ENCODE data around the gene EML6. TPM values are rescaled to one million over a fixed set of nuclear protein-coding genes. Genes with fewer than 3 reads are reported as not detected.
"Not testable (repeated sequence)": the region's sequence is repeated elsewhere in the genome, so short reads cannot be mapped to it uniquely, and the experiment has no call there.

EML6 gene
- total RNA-seq, 2 donors from 2014 or later = 1.0 to 1.1 TPM

DNA sequence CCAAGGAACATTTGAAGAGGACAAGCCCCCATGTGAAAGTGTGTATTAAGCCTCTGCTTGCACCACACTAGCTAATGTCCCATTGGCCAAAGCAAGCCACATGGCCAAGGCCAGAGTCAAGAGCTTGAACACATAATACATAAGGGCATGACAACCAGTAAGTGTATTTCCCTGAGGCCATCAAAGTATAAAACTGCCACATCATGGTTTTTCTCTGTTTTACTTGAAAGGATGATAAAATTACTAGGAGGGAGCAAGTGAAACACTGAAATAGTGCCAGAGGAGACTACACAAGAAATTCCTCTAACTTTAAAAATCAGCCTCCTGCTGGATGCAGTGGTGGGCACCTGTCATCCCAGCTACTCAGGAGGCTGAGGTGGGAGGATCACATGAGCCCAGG lies 30.9 kb upstream of the EML6 start:
- Mint-ChIP-seq H3K4me3 (no peak overlapping the region), H3K4me1 (ENCODE audit: low read depth in 2 of 2) (peaks cover 1 to 9% of the 10 kb centered on the region in 2 donors), H3K27ac (no peak overlapping the region), H3K9me3 (no peaks in the 10 kb centered on the region), H3K36me3 (no peaks in the 10 kb centered on the region), H3K27me3 (peaks cover 29 to 32% of the 10 kb centered on the region in 2 donors)
- ATAC-seq (no peak), DNase-seq (ENCODE audit: low spot score) (no peak)

DNA sequence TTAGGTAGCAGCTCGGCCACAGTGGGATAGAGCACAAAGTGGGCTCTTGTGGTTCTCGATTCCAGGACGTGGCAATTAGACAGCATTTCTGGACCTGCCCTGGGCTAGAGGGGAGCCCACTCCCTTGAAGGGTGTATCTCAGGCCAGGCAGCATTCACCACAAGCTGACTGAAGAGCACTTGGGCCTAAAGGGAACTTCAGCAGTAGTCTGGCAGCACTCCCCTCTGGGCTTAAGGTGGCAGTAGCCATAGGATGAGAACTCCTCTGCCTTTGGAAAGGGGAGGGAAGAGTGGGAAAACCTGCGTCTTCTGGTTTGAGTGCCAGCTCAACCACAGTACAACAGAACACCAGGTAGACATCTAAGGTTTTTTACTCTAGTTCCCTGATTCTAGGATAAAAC lies 28.1 kb upstream of the EML6 start:
- Mint-ChIP-seq H3K36me3 (no peaks in the 10 kb centered on the region), H3K9me3 (no peaks in the 10 kb centered on the region), H3K27ac (no peak overlapping the region), H3K4me1 (ENCODE audit: low read depth in 2 of 2) (no peaks in the 10 kb centered on the region), H3K27me3 (peaks cover 18 to 21% of the 10 kb centered on the region in 2 donors), H3K4me3 (no peak overlapping the region)
- DNase-seq (ENCODE audit: low spot score) (no peak), ATAC-seq (no peak)

DNA sequence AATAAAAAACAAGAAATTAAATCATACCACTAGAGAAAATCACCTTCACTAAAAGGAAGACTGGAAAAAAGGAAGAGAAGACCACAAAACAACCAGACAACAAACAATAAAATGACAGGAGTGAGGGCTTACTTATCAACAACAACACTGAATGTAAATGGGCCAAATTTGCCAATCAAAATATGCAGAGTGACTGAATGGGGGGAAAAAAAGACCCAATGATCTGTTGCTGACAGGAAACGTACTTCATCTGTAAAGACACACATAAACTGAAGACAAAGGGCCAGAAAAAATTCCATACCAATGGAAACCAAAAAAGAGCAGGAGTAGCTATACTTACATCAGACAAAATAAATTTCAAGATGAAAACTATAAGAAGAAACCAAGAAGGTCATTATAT lies 25.5 kb upstream of the EML6 start:
- H3K27ac Mint-ChIP-seq = no peak overlapping the region
- H3K27me3 Mint-ChIP-seq = peaks cover 25 to 38% of the 10 kb centered on the region in 2 donors
- H3K36me3 Mint-ChIP-seq = no peaks in the 10 kb centered on the region
- H3K4me1 Mint-ChIP-seq (ENCODE audit: low read depth in 2 of 2) = no peaks in the 10 kb centered on the region
- DNase-seq (ENCODE audit: low spot score) (no peak), ATAC-seq (no peak)
- H3K4me3 Mint-ChIP-seq = no peak overlapping the region
- no peaks in the 10 kb centered on the region for H3K9me3 Mint-ChIP-seq

DNA sequence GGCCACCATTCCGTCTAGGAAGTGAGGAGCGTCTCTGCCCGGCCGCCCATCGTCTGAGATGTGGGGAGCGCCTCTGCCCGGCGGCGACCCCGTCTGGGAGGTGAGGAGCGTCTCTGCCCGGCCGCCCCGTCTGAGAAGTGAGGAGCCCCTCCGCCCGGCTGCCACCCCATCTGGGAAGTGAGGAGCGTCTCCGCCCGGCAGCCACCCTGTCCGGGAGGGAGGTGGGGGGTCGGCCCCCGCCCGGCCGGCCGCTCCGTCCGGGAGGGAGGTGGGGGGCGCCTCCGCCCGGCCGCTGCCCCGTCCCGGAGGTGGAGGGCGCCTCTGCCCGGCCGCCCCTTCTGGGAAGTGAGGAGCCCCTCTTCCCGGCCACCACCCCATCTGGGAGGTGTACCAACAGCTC lies 24.5 kb upstream of the EML6 start:
- H3K4me1 Mint-ChIP-seq (ENCODE audit: low read depth in 2 of 2); H3K36me3 Mint-ChIP-seq; H3K27ac Mint-ChIP-seq; H3K4me3 Mint-ChIP-seq; ATAC-seq; H3K9me3 Mint-ChIP-seq; DNase-seq (ENCODE audit: low spot score): not testable (repeated sequence)
- peaks cover 29 to 38% of the 10 kb centered on the region in 2 donors for H3K27me3 Mint-ChIP-seq

DNA sequence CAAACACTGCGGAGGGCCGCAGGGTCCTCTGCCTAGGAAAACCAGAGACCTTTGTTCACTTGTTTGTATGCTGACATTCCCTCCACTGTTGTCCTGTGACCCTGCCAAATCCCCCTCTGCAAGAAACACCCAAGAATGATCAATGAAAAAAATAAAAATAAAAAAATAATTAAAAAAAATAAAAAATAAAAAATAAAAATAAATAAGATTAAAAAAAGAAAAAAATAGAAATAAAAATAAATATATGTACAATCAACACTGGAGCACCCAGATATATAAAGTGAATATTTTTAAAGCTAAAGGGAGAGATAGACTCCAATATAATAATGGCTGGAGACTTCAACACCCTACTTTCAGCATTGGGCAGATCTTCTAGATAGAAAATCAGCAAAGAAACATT lies 23.8 kb upstream of the EML6 start:
- Mint-ChIP-seq H3K4me1 (ENCODE audit: low read depth in 2 of 2) (no peaks in the 10 kb centered on the region), H3K36me3 (no peaks in the 10 kb centered on the region), H3K4me3 (no peak overlapping the region), H3K9me3 (no peaks in the 10 kb centered on the region), H3K27me3 (peaks cover 29 to 38% of the 10 kb centered on the region in 2 donors), H3K27ac (no peak overlapping the region)
- ATAC-seq (no peak), DNase-seq (ENCODE audit: low spot score) (no peak)

DNA sequence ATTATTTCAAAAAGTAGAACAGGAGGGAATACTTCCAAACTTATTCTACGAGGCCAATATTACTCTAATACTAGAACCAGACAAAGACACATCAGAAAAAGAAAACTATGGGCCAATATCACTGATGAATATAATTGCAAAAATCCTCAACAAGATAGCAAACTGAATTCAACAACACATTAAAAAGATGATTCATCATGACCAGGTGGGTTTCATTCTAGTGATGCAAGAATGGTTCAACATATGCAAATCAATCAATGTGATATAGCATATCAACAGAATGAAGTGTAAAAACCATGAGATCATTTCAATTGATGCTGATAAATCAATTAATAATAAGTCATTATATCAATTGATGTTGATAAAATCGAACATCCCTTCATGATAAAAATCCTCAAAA lies 22.4 kb upstream of the EML6 start:
- ATAC-seq (no peak), DNase-seq (ENCODE audit: low spot score) (no peak)
- Mint-ChIP-seq H3K9me3 (no peaks in the 10 kb centered on the region), H3K4me3 (no peak overlapping the region), H3K27me3 (peaks cover 29 to 38% of the 10 kb centered on the region in 2 donors), H3K36me3 (no peaks in the 10 kb centered on the region), H3K4me1 (ENCODE audit: low read depth in 2 of 2) (no peaks in the 10 kb centered on the region), H3K27ac (no peak overlapping the region)

DNA sequence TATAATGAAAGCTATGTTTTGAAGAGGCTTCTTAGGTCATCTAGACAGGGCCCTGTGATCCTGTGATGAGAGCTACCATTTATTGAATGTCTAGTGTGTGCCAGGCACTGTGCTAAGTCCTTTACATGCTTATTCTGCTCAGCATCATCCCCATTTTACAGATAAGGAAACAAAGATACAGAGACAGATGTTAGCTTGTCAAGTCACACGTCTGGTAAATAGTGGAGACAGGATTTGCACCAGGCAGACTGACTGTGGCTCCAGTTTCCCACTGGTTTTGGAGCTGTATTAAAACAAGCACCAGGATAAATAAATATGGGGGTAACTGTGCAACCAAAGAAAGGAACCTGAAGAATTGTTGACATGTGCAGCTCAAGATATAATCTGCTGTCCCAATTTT lies 19.2 kb upstream of the EML6 start:
- Mint-ChIP-seq H3K9me3 (no peaks in the 10 kb centered on the region), H3K4me3 (no peak overlapping the region), H3K36me3 (no peaks in the 10 kb centered on the region), H3K27me3 (peaks cover 21 to 31% of the 10 kb centered on the region in 2 donors), H3K4me1 (ENCODE audit: low read depth in 2 of 2) (no peaks in the 10 kb centered on the region), H3K27ac (no peak overlapping the region)
- DNase-seq (ENCODE audit: low spot score) (no peak), ATAC-seq (no peak)

DNA sequence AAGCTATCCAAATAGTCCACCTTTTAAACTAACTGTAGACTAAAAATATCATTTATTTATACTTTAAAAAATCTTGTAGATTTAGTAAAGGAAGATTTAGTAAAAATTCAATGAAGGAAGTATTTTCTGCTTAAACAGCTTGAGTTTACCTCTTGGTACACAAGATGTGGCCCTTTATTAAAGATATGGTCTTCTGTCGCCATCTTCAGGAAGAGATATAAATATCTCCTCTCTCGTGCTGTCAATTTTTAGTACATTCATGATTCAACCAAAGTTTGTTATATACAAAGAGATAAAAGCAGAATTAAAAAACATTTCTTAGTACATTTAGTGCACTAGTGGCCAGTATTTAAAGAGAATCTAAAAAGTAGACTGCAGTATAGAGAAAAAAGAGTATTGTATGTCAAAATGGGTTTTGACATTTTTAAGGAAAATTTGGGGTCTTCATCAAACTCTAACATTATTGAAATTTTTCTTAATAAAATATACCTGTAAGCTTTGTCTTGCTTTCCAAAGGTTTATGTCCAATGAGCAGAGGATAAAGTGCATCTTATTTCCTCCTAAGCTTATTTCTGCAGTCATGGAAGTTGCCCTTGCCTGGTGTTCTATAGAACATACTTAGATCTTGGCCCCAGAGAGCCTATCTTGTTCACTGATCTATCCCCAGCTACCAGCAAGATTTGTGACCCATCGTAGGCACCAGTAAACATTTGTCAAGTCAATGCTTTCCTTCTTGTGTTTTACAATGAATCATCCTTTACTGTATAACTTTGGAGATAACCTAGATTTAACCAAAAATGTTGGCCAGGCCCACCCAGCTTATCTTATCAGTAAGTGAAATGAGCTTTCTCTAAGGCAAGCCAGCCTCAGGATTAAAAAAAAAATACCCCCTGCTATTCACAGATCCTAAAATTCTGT lies 18.5 kb upstream of the EML6 start:
- H3K36me3 Mint-ChIP-seq = no peaks in the 10 kb centered on the region
- H3K4me3 Mint-ChIP-seq = no peak overlapping the region
- no peak overlapping the region for H3K27ac Mint-ChIP-seq
- no peaks in the 10 kb centered on the region for H3K9me3 Mint-ChIP-seq
- ATAC-seq (no peak), DNase-seq (ENCODE audit: low spot score) (no peak)
- no peaks in the 10 kb centered on the region for H3K4me1 Mint-ChIP-seq (ENCODE audit: low read depth in 2 of 2)
- peaks cover 23 to 34% of the 10 kb centered on the region in 2 donors for H3K27me3 Mint-ChIP-seq

DNA sequence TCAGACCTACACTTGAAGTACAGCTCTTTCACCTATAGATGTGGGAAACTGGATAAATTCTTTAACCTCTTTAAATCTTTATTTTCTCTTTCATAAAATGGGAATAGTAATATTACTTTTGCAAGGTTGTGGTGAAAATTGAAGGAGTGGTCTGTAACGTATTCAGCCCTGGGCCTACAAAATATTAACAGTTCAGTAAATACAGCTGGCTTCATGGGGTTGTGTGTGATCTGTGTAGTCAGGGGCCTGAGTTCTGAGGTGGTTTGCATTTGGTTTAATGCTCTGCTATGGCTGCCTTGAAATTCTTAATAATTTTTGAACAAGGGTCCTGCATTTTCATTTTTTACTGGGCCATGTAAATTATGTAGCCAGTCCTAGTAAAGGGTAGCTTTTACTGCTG lies 16.8 kb upstream of the EML6 start:
- DNase-seq (ENCODE audit: low spot score) = no peak
- H3K27ac Mint-ChIP-seq = no peak overlapping the region
- H3K4me1 Mint-ChIP-seq (ENCODE audit: low read depth in 2 of 2) = peaks cover 0 to 2% of the 10 kb centered on the region in 2 donors
- no peaks in the 10 kb centered on the region for H3K36me3 Mint-ChIP-seq
- no peaks in the 10 kb centered on the region for H3K9me3 Mint-ChIP-seq
- H3K4me3 Mint-ChIP-seq = no peak overlapping the region
- H3K27me3 Mint-ChIP-seq = peaks cover 17 to 29% of the 10 kb centered on the region in 2 donors
- ATAC-seq = no peak

DNA sequence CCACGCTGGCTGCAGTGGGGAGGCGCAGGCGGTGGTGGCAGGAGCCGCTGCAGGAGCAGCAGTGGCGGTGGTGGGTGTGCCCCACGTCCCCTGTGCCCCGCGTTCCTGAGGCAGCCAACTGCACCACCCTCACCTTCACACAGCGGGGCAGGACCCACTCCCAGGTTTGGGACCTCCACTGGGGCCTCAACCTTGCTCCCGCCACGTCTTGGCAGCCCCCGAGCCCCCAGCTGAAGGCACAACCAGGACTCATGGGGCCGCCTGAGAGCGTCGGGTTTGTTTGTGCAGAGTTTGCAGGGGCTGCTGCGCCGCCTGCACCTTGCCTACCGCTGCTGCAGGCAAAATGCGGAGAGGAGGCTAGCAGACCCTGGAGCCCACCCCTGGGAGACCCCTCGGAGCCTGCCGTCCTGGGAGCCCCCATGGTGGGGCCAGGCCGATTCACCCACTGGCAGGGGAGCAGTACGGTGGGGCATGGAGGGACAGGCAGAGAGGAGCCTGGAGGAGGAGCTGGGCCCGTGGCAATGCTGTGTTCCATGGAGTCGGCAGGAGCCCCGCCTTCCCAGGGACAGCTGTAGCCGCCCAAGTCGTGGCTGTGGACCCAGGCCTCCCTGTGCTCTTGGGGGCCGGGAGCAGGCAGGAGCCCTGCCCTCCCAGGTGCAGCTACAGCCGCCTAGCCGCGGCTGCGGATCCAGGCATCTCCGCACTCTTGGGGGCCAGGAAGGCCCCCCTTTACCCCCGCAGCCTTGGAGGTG lies 14.7 kb upstream of the EML6 start:
- Mint-ChIP-seq H3K4me3 (no peak overlapping the region), H3K4me1 (ENCODE audit: low read depth in 2 of 2) (peaks cover 0 to 2% of the 10 kb centered on the region in 2 donors), H3K27me3 (peaks cover 11 to 31% of the 10 kb centered on the region in 2 donors), H3K9me3 (no peaks in the 10 kb centered on the region), H3K27ac (no peak overlapping the region), H3K36me3 (no peaks in the 10 kb centered on the region)
- ATAC-seq (peak; percentile 54 to 68), DNase-seq (ENCODE audit: low spot score) (no peak)

DNA sequence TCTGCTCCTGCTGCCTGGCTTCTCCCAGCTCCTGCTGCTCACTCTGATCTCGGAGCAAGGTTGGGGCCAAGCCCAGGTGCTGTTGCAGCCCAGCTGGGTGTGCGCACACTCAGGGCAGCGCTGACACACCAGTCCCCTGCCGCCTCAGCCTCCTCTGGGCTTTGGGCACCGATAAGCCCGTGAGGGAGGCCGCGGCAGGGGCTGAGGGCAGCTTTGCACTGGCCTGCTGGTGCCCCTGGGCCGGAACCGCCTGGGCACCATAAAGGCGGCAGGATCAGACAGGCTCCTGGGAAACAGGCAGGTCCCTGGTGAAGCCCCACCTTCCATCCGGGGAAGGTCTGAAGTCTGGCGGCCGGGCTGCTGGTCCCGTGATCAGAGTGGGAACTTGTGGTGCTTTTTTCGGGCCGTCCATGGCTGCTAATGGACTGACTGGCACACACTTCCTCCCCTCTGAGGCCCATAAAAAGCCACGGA lies 14.1 kb upstream of the EML6 start:
- Mint-ChIP-seq H3K27me3 (peaks cover 11 to 31% of the 10 kb centered on the region in 2 donors), H3K27ac (no peak overlapping the region), H3K36me3 (no peaks in the 10 kb centered on the region), H3K9me3 (no peaks in the 10 kb centered on the region), H3K4me3 (no peak overlapping the region), H3K4me1 (ENCODE audit: low read depth in 2 of 2) (peaks cover 0 to 2% of the 10 kb centered on the region in 2 donors)
- peak; percentile 52 to 54 for ATAC-seq
- no peak for DNase-seq (ENCODE audit: low spot score)

DNA sequence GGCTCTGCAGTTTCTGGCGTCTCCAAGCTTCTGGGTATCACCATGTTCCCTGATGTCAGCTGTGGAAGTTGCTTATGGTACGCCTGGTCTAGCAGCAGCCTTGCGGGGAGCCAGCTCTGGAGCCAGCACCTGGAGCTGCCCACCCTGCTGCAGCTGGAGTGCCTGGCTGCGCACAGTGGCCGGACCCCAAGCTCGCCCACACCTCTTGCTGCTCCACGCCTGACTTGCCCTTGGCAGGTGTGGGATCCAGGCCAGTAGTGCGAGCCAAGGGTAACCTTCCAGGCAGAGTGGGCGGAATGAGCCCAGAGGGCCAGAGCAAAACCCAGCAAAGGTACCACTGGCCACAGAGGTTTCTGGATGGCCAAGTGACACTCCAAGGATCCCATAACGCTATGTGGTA lies 13.2 kb upstream of the EML6 start:
- H3K27me3 Mint-ChIP-seq = peaks cover 11 to 31% of the 10 kb centered on the region in 2 donors

DNA sequence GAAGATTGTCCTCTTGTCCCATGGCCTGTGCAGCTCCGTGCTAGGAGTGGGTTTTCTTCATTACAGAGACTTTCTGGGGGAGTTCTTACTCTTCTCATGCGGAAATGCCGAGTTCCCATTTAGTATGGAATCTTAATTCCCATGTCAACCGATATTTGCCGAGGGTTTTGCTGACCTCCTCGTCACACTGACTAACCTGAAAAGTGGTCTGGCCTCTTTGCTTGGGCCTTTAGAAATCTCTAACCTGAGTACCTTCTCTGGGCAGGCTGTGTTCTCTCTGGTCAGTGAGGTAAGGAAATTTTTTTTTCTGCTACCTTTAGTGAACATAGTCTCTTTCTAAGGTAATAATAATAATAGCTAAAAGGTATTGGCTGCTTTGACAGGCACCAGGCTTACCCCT lies 10.9 kb upstream of the EML6 start:
- ATAC-seq = no peak
- Mint-ChIP-seq H3K9me3 (no peaks in the 10 kb centered on the region), H3K4me1 (ENCODE audit: low read depth in 2 of 2) (peaks cover 0 to 2% of the 10 kb centered on the region in 2 donors), H3K27ac (no peak overlapping the region), H3K27me3 (peaks cover 11 to 30% of the 10 kb centered on the region in 2 donors), H3K36me3 (no peaks in the 10 kb centered on the region), H3K4me3 (no peak overlapping the region)
- DNase-seq (ENCODE audit: low spot score) = no peak

More for the DNA sequence above, 13.2 kb upstream of the EML6 start:
- H3K27ac Mint-ChIP-seq = no peak overlapping the region
- H3K9me3 Mint-ChIP-seq = no peaks in the 10 kb centered on the region
- H3K4me3 Mint-ChIP-seq = no peak overlapping the region
- H3K36me3 Mint-ChIP-seq = no peaks in the 10 kb centered on the region
- no peak for DNase-seq (ENCODE audit: low spot score)
- peaks cover 0 to 2% of the 10 kb centered on the region in 2 donors for H3K4me1 Mint-ChIP-seq (ENCODE audit: low read depth in 2 of 2)
- no peak for ATAC-seq

DNA sequence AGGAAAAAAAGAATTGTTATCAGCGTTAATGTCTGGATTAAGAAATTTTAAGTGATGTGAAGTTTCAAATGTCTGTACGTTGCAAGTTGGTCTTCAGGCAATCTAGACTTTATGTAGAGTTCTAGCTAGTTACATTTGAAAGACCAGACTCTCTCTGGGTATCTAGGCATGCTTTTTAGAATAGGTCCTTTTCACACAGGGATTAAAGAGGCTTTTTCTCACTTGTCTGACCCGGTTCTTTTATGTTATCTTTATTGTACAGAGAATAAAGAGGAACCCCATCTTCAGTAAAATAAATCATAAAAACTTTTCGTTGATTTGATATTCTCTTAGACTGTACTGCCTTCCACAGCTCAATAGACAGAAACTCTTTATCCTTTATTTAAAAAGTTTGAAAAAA lies 8.5 kb upstream of the EML6 start:
- no peaks in the 10 kb centered on the region for H3K9me3 Mint-ChIP-seq
- DNase-seq (ENCODE audit: low spot score) (no peak), ATAC-seq (no peak)
- H3K36me3 Mint-ChIP-seq = no peaks in the 10 kb centered on the region
- peaks cover 0 to 2% of the 10 kb centered on the region in 2 donors for H3K4me1 Mint-ChIP-seq (ENCODE audit: low read depth in 2 of 2)
- no peak overlapping the region for H3K27ac Mint-ChIP-seq
- peaks cover 23 to 38% of the 10 kb centered on the region in 2 donors for H3K27me3 Mint-ChIP-seq
- no peak overlapping the region for H3K4me3 Mint-ChIP-seq

All from natural killer cell treated with Interleukin-12 subunit alpha and Interleukin-12 subunit beta and Interleukin-15 and Interleukin-18, amount 100 ng/mL, for 72 hours (primary cell).